ENCODE data around the gene SEMA3B.
"Not testable (repeated sequence)": the region's sequence is repeated elsewhere in the genome, so short reads cannot be mapped to it uniquely, and the experiment has no call there.

The SEMA3B gene

DNA sequence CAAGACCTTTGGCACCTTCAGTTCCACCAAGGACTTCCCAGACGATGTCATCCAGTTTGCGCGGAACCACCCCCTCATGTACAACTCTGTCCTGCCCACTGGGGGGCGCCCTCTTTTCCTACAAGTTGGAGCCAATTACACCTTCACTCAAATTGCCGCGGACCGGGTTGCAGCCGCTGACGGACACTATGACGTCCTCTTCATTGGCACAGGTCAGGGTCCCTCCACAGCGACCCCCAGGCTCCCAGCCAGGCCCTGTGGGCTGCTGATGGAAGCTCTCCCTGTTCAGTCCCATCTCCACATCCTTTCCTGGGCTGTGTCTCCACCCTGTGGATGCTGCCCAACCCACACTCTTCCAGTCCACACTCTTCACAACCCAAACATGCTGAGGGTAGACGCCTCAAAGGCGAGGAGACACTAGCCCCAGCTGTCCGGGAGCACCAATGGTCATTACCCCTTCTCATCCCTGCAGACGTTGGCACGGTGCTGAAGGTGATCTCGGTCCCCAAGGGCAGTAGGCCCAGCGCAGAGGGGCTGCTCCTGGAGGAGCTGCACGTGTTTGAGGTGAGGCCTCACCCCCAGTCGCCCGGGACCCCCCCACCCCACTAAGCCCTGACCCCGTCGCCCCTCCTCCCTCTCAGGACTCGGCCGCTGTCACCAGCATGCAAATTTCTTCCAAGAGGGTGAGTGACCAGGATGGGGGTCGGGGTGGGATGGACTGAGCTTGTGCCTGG is 5.6 kb downstream of the SEMA3B start:
- Histone ChIP-seq H3K4me3 (ENCODE audit: low read length) (no peak overlapping the region), H3K36me3 (ENCODE audit: insufficient read depth, low read length) (no peaks in the 10 kb centered on the region), H3K9me3 (ENCODE audit: low read length) (no peaks in the 10 kb centered on the region), H3K4me1 (ENCODE audit: insufficient read depth, low read length) (peaks cover 5% of the 10 kb centered on the region), H2AFZ (ENCODE audit: low read depth, low read length) (no peak overlapping the region), H3K27me3 (ENCODE audit: insufficient read depth, low read length) (no peaks in the 10 kb centered on the region)

DNA sequence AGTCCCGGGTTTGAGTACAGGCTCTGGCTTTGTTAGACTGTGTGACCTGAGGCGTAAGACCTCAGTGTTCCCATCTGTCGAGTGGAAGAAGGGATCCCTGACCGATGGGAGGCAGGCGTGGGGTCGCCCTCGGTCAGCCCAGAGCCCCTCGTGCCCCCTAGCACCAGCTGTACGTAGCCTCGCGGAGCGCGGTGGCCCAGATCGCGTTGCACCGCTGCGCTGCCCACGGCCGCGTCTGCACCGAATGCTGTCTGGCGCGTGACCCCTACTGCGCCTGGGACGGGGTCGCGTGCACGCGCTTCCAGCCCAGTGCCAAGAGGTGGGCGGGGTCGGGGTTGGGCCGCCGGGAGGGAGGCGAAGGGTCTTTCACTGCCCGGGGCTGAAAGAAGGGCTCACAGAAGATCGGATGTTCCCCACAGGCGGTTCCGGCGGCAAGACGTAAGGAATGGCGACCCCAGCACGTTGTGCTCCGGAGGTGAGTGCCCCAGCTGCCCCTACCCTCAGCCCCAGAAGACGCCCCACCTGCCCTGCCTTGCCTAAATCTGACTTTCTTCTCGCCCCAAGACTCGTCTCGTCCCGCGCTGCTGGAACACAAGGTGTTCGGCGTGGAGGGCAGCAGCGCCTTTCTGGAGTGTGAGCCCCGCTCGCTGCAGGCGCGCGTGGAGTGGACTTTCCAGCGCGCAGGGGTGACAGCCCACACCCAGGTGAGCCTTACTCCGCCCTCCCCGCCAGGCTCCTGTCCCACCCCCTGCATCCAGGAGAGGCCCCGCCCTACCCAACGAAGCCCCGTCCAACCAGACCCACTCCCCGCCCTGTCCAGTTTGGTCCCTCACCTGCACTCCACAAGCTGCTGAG is 6.4 kb downstream of the SEMA3B start:
- Histone ChIP-seq H3K27me3 (ENCODE audit: insufficient read depth, low read length) (no peaks in the 10 kb centered on the region), H3K36me3 (ENCODE audit: insufficient read depth, low read length) (no peaks in the 10 kb centered on the region), H3K9me3 (ENCODE audit: low read length) (no peaks in the 10 kb centered on the region), H3K4me3 (ENCODE audit: low read length) (no peak overlapping the region), H2AFZ (ENCODE audit: low read depth, low read length) (no peak overlapping the region), H3K4me1 (ENCODE audit: insufficient read depth, low read length) (peaks cover 2% of the 10 kb centered on the region)

DNA sequence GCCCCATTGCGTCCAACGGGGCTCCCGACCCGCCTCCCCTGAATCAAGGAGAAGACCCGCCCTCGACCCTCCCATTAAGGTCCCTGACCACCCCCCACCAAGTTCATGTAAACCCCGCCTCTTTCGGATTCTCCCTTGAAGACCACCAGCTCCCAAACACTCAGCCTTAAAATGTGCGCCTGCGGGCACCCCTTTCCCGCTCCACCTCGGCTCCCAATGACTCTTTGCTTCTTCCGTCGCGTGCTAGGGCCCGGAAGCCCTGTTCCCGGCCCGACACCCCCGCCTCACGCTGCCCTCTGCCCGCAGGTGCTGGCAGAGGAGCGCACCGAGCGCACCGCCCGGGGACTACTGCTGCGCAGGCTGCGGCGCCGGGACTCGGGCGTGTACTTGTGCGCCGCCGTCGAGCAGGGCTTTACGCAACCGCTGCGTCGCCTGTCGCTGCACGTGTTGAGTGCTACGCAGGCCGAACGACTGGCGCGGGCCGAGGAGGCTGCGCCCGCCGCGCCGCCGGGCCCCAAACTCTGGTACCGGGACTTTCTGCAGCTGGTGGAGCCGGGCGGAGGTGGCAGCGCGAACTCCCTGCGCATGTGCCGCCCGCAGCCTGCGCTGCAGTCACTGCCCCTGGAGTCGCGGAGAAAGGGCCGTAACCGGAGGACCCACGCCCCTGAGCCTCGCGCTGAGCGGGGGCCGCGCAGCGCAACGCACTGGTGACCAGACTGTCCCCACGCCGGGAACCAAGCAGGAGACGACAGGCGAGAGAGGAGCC is 7.2 kb downstream of the SEMA3B start:
- Histone ChIP-seq H3K27me3 (ENCODE audit: insufficient read depth, low read length) (no peaks in the 10 kb centered on the region), H3K4me1 (ENCODE audit: insufficient read depth, low read length) (peaks cover 2% of the 10 kb centered on the region), H3K4me3 (ENCODE audit: low read length) (no peak overlapping the region), H3K36me3 (ENCODE audit: insufficient read depth, low read length) (no peaks in the 10 kb centered on the region), H2AFZ (ENCODE audit: low read depth, low read length) (no peak overlapping the region), H3K9me3 (ENCODE audit: low read length) (no peaks in the 10 kb centered on the region)

GRCh38 chr3:50276762-50277101 is 7.8 kb downstream of the SEMA3B start:
- H3K36me3 ChIP-seq (ENCODE audit: insufficient read depth, low read length) = no peaks in the 10 kb centered on the region
- H3K9me3 ChIP-seq (ENCODE audit: low read length) = no peaks in the 10 kb centered on the region
- H3K4me3 ChIP-seq (ENCODE audit: low read length) = no peak overlapping the region
- H3K27me3 ChIP-seq (ENCODE audit: insufficient read depth, low read length) = no peaks in the 10 kb centered on the region
- H3K4me1 ChIP-seq (ENCODE audit: insufficient read depth, low read length) = peaks cover 2% of the 10 kb centered on the region
- H2AFZ ChIP-seq (ENCODE audit: low read depth, low read length) = no peak overlapping the region

DNA sequence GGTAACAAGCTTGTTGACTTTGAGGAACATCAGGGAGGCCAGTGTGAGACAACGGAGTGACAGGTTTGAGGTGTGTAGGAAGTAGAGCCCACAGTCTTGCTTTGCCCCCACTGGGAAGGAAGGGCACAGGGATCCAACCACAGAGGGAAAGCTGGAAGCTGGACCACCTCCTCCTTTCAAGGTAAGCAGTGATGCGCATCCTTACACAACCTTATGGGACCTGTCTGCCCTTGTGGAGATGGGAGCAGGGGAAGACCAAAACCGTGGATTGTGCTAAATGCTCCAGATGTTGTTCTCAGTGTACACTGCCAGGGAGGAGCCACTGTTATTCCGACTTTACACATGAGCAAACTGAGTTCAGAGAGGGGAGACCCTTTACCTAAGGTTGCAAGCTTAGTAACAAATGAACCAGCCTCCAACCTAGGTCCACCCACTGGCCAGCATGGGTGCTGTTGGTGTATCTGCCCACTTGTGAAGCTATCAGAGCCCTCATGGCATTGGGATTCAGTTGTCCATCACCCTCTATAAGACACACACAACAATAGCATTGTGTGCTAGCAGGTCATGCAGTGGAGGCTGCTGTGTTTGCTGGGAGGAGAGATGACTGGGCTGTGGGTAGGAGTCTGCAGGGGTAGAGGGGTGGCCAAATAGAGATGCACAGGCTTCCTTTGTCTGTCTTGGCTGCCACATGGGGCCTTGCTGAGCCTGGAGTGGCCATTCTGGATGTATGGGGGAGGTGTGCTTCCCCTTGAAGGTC is 9.4 kb downstream of the SEMA3B start:
- H3K9me3 ChIP-seq (ENCODE audit: low read length) = no peaks in the 10 kb centered on the region
- H3K27me3 ChIP-seq (ENCODE audit: insufficient read depth, low read length) = no peaks in the 10 kb centered on the region
- no peak overlapping the region for H3K4me3 ChIP-seq (ENCODE audit: low read length)
- no peak overlapping the region for H2AFZ ChIP-seq (ENCODE audit: low read depth, low read length)
- H3K36me3 ChIP-seq (ENCODE audit: insufficient read depth, low read length) = no peaks in the 10 kb centered on the region
- no peaks in the 10 kb centered on the region for H3K4me1 ChIP-seq (ENCODE audit: insufficient read depth, low read length)

GRCh38 chr3:50278880-50279224 is 9.9 kb downstream of the SEMA3B start, which contains the start of gene LSMEM2:
Gene LSMEM2, plus strand, starts transcription at chr3:50279087. Its CDS starts 27 bp downstream, at chr3:50279114.
- H3K4me3 ChIP-seq (ENCODE audit: low read length) = no peak within 1 kb of the TSS
- H3K36me3 ChIP-seq (ENCODE audit: insufficient read depth, low read length) = no peaks in the 10 kb centered on the region
- no peak within 1 kb of the TSS for H2AFZ ChIP-seq (ENCODE audit: low read depth, low read length)
- no peaks in the 10 kb centered on the region for H3K27me3 ChIP-seq (ENCODE audit: insufficient read depth, low read length)
- H3K4me1 ChIP-seq (ENCODE audit: insufficient read depth, low read length) = no peaks in the 10 kb centered on the region
- no peaks in the 10 kb centered on the region for H3K9me3 ChIP-seq (ENCODE audit: low read length)

DNA sequence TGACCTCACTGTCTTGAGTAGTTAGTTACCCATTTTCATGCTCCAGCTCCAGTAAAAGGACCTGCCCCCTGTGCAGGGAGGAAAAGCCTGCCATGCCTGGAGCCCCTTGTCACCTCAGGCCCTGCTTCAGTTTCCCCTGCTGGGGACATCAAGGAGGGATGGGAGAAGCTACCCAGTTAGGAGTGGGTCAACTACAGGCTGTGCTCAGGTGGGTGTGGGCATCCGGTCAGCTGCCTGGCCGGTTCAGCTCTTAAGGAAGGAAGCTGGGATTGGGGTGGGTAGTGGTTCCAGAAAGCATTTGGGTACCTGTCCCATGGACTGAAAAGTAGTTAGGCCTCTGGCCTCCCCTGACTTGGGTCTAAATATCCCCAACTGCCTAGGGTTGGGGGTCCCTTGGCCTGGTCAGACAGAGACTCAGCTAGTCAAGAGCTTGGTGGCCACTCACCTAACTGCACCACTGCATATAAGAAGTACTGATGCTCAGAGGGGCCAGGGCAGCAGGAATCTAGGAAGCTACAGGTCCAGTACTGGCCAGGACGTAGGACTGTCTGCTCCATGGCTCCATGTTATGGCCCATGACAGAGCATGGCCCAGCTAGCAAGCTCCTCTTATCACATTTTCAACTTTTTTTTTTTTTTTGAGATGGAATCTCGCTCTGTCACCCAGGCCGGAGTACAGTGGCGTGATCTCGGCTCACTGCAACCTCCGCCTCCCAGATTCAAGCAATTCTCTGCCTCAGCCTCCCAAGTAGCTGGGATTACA is 10.5 kb downstream of the SEMA3B start:
- no peak overlapping the region for H2AFZ ChIP-seq (ENCODE audit: low read depth, low read length)
- no peak overlapping the region for H3K4me3 ChIP-seq (ENCODE audit: low read length)
- H3K36me3 ChIP-seq (ENCODE audit: insufficient read depth, low read length) = no peaks in the 10 kb centered on the region
- no peaks in the 10 kb centered on the region for H3K27me3 ChIP-seq (ENCODE audit: insufficient read depth, low read length)
- no peaks in the 10 kb centered on the region for H3K9me3 ChIP-seq (ENCODE audit: low read length)
- no peaks in the 10 kb centered on the region for H3K4me1 ChIP-seq (ENCODE audit: insufficient read depth, low read length)

DNA sequence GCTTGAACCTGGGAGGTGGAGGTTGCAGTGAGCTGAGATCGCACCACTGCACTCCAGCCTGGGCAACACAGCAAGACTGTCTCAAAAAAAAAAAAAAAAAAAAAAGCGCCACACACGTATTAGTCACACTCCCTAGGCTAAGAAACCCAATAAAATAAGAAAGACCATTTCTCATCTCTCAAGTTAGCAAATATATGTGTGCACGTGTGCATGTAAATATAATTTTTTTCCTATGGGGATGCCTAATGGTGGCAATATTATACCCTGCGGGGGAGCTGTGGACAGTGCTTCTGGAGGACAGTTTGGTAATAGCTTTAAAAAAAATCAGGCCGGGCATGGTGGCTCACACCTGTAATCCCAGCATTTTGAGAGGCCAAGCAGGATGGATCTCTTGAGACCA is 15.2 kb downstream of the SEMA3B start:
- peaks cover 23% of the 10 kb centered on the region for H3K36me3 ChIP-seq (ENCODE audit: insufficient read depth, low read length)
- H3K4me3 ChIP-seq (ENCODE audit: low read length); H3K4me1 ChIP-seq (ENCODE audit: insufficient read depth, low read length); H3K27me3 ChIP-seq (ENCODE audit: insufficient read depth, low read length); H3K9me3 ChIP-seq (ENCODE audit: low read length); H2AFZ ChIP-seq (ENCODE audit: low read depth, low read length): not testable (repeated sequence)

- Histone ChIP-seq H3K36me3 (ENCODE audit: insufficient read depth, low read length) (peaks cover 32% of the 10 kb centered on the region), H3K9me3 (ENCODE audit: low read length) (no peaks in the 10 kb centered on the region), H3K4me3 (ENCODE audit: low read length) (no peak overlapping the region), H3K27me3 (ENCODE audit: insufficient read depth, low read length) (no peaks in the 10 kb centered on the region), H3K4me1 (ENCODE audit: insufficient read depth, low read length) (peaks cover 6% of the 10 kb centered on the region), H2AFZ (ENCODE audit: low read depth, low read length) (no peak overlapping the region)
These were observed 17.6 kb downstream of the SEMA3B start for GRCh38 chr3:50286322-50287227.

DNA sequence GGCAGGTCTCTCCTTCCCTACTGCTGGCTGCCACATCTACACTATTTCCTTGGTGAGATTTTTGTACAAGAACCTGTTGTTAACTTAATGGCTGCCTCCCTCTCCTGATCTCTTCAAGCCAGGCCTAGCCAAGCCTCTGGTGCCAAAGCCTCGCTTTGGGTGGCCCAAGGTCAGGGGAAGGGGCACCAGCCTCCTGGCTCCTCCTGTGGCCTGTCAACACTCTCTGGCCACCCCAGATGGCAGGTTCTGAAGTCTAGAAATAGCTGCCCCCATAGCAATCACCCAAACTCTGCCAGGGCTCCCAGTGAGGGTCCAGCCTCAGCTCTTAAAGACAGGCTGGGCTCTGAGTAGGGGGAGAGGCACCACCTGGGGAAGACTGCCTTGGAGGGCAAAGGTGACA is 18.3 kb downstream of the SEMA3B start:
- Histone ChIP-seq H3K9me3 (ENCODE audit: low read length) (no peaks in the 10 kb centered on the region), H3K4me3 (ENCODE audit: low read length) (no peak overlapping the region), H3K27me3 (ENCODE audit: insufficient read depth, low read length) (no peaks in the 10 kb centered on the region), H3K36me3 (ENCODE audit: insufficient read depth, low read length) (peaks cover 32% of the 10 kb centered on the region), H3K4me1 (ENCODE audit: insufficient read depth, low read length) (peaks cover 9% of the 10 kb centered on the region), H2AFZ (ENCODE audit: low read depth, low read length) (no peak overlapping the region)

- Histone ChIP-seq H3K4me3 (ENCODE audit: low read length) (no peak overlapping the region), H3K9me3 (ENCODE audit: low read length) (no peaks in the 10 kb centered on the region), H3K4me1 (ENCODE audit: insufficient read depth, low read length) (peaks cover 16% of the 10 kb centered on the region), H2AFZ (ENCODE audit: low read depth, low read length) (no peak overlapping the region), H3K36me3 (ENCODE audit: insufficient read depth, low read length) (peaks cover 32% of the 10 kb centered on the region), H3K27me3 (ENCODE audit: insufficient read depth, low read length) (no peaks in the 10 kb centered on the region)
These were observed 19.6 kb downstream of the SEMA3B start for GRCh38 chr3:50288387-50289007.
